PC-3 (cell line): Measurements from ENCODE around the gene SMYD3. TPM values are rescaled to one million over a fixed set of nuclear protein-coding genes. Genes with fewer than 3 reads are reported as not detected.

Experiments
- ATAC-seq: fragments of 200-7000 bp; cut with Tn5 transposase; 2 replicates; pipeline ENCODE4 v1.9.1; 2020; ENCODE audit warnings: mild to moderate bottlenecking, moderate library complexity
- BruUV-seq: library from RNA; stranded (reverse); fragments of 400-500 nt; replicated peaks from 2 replicates; lab custom pipeline; 2021; lab: Mats Ljungman, UMichigan
- CTCF ChIA-PET: fragments of 300-600 bp; sonication (Branson Sonifier 250); formaldehyde crosslinking; loops from one replicate; lab custom pipeline; 2022; ENCODE audit warnings: antibody characterized with exemption; lab: Charles Lee
- POLR2A ChIA-PET: fragments of 300-600 bp; sonication (Branson Sonifier 250); formaldehyde crosslinking; loops from one replicate; lab custom pipeline; 2022; ENCODE audit warnings: antibody characterized with exemption; ENCODE audit not compliant: unreplicated experiment; lab: Charles Lee
- DNase-seq: peaks from one replicate; pipeline ENCODE4 v3.0.0-alpha.2; 2015
- H2AFZ ChIP-seq: fragments of 300-600 bp; sonication (generic); 2 replicates; pipeline ENCODE4 v1.6.0; 2016; ENCODE audit warnings: antibody characterized with exemption, low read length
- H3F3A ChIP-seq: fragments of 300-600 bp; sonication (generic); one replicate; pipeline ENCODE4 v1.6.0; 2017; ENCODE audit warnings: antibody characterized with exemption, low read length, control low read depth, mild to moderate bottlenecking; ENCODE audit not compliant: unreplicated experiment
- H3K27ac ChIP-seq: fragments of 300-600 bp; sonication (generic); 2 replicates; pipeline ENCODE4 v1.5.1; 2016; ENCODE audit warnings: mild to moderate bottlenecking, low read length
- H3K27me3 ChIP-seq: fragments of 300-600 bp; sonication (generic); 2 replicates; pipeline ENCODE4 v1.6.1; 2016; ENCODE audit warnings: low read length, mixed read lengths
- H3K36me3 ChIP-seq: fragments of 300-600 bp; sonication (generic); 2 replicates; pipeline ENCODE4 v1.6.1; 2016; ENCODE audit warnings: low read depth, mixed run types, low read length, mixed read lengths
- H3K4me1 ChIP-seq: fragments of 300-600 bp; sonication (generic); 2 replicates; pipeline ENCODE4 v1.5.1; 2016; ENCODE audit warnings: low read length; ENCODE audit not compliant: insufficient read depth
- H3K4me2 ChIP-seq: fragments of 300-600 bp; sonication (generic); 2 replicates; pipeline ENCODE4 v1.6.0; 2016; ENCODE audit warnings: low read length
- H3K4me3 ChIP-seq: fragments of 300-600 bp; sonication (generic); 2 replicates; pipeline ENCODE4 v1.5.1; 2016; ENCODE audit warnings: mild to moderate bottlenecking, low read length, mixed read lengths
- H3K79me2 ChIP-seq: fragments of 300-600 bp; sonication (generic); 2 replicates; pipeline ENCODE4 v1.6.1; 2017; ENCODE audit warnings: low read length, mixed read lengths
- H3K9ac ChIP-seq: fragments of 300-600 bp; sonication (generic); 2 replicates; pipeline ENCODE4 v1.6.0; 2016; ENCODE audit warnings: mild to moderate bottlenecking, low read length
- H3K9me2 ChIP-seq: fragments of 300-600 bp; sonication (generic); replicated peaks from 2 replicates; pipeline ENCODE4 v1.6.1; 2016; ENCODE audit warnings: mixed run types, low read length, mixed read lengths
- H3K9me3 ChIP-seq: fragments of 300-600 bp; sonication (generic); 2 replicates; pipeline ENCODE4 v1.6.1; 2016; ENCODE audit warnings: low read length, mixed read lengths
- H4K20me1 ChIP-seq: fragments of 300-600 bp; sonication (generic); 2 replicates; pipeline ENCODE4 v1.6.1; 2016; ENCODE audit warnings: low read length, mixed read lengths
- EZH2 ChIP-seq: fragments of 300-600 bp; sonication (generic); IDR thresholded peaks from one replicate; pipeline ENCODE4 v1.6.1; 2017; ENCODE audit warnings: antibody characterized with exemption, mild to moderate bottlenecking, low read length; ENCODE audit not compliant: unreplicated experiment
- EZH2phosphoT487 ChIP-seq: fragments of 300-600 bp; sonication (generic); IDR thresholded peaks from 2 replicates; pipeline ENCODE4 v1.6.1; 2018; ENCODE audit warnings: mild to moderate bottlenecking, antibody characterized with exemption, low read length, borderline replicate concordance
- intact Hi-C: fragments of 100-400 bp; cut with micrococcal nuclease; formaldehyde crosslinking; loops from 2 replicates; pipeline ENCODE4 v1.9.0; 2023
- total RNA-seq: library from RNA; depleted of rRNA; stranded (reverse); fragments of >200 nt; gene quantifications from 2 replicates; pipeline ENCODE4 v1.2.3, GENCODE V29; 2014
- TF ChIP-seq, protein P1 (sequence below): fragments of 300-600 bp; sonication (generic); conservative IDR thresholded peaks from 2 replicates; pipeline ENCODE4 v1.5.1; 2017; ENCODE audit warnings: antibody characterized with exemption, low read depth, mild to moderate bottlenecking, low read length

Gene SMYD3
- total RNA-seq, 1 experiment from 2014 or later = 33.0 TPM

GRCh38 chr1:246462986-246463385 is 44.1 kb downstream of the SMYD3 start:
- Histone ChIP-seq H2AFZ (no peak overlapping the region), H3K36me3 (no peaks in the 10 kb centered on the region), H3F3A (no peaks in the 10 kb centered on the region), H3K4me1 (no peaks in the 10 kb centered on the region), H4K20me1 (no peaks in the 10 kb centered on the region), H3K27me3 (no peaks in the 10 kb centered on the region), H3K9me3 (no peaks in the 10 kb centered on the region), H3K79me2 (peaks cover 21% of the 10 kb centered on the region), H3K9ac (no peak overlapping the region), H3K27ac (no peak overlapping the region), H3K9me2 (no peaks in the 10 kb centered on the region), H3K4me3 (no peak overlapping the region), H3K4me2 (no peak overlapping the region)
- ATAC-seq (peak; percentile 37; the same call in 1 of the 2 replicates), DNase-seq (no peak)
- no TSS peak for BruUV-seq
- intact Hi-C loops = no loop called here
- ChIA-PET POLR2A (no interaction called here), CTCF (no interaction called here)
- TF ChIP-seq, protein P1, sequence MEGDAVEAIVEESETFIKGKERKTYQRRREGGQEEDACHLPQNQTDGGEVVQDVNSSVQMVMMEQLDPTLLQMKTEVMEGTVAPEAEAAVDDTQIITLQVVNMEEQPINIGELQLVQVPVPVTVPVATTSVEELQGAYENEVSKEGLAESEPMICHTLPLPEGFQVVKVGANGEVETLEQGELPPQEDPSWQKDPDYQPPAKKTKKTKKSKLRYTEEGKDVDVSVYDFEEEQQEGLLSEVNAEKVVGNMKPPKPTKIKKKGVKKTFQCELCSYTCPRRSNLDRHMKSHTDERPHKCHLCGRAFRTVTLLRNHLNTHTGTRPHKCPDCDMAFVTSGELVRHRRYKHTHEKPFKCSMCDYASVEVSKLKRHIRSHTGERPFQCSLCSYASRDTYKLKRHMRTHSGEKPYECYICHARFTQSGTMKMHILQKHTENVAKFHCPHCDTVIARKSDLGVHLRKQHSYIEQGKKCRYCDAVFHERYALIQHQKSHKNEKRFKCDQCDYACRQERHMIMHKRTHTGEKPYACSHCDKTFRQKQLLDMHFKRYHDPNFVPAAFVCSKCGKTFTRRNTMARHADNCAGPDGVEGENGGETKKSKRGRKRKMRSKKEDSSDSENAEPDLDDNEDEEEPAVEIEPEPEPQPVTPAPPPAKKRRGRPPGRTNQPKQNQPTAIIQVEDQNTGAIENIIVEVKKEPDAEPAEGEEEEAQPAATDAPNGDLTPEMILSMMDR = no peak
- TF ChIP-seq EZH2phosphoT487 = no peak
- no peak for TF ChIP-seq EZH2

- ChIA-PET CTCF (no interaction called here), POLR2A (no interaction called here)
- H3K9ac ChIP-seq = no peak overlapping the region
- H3K36me3 ChIP-seq = no peaks in the 10 kb centered on the region
- H3F3A ChIP-seq = no peaks in the 10 kb centered on the region
- no TSS peak for BruUV-seq
- no peak overlapping the region for H3K27ac ChIP-seq
- 0 out of 2 replicates have a peak, but pooled peaks cover 1% of the 10 kb centered on the region for H4K20me1 ChIP-seq
- no peaks in the 10 kb centered on the region for H3K9me3 ChIP-seq
- intact Hi-C loops = no loop called here
- TF ChIP-seq, protein P1 = no peak
- H3K4me1 ChIP-seq = no peaks in the 10 kb centered on the region
- peaks cover 27% of the 10 kb centered on the region for H3K79me2 ChIP-seq
- DNase-seq (no peak), ATAC-seq (no peak)
- no peak overlapping the region for H3K4me2 ChIP-seq
- H2AFZ ChIP-seq = no peak overlapping the region
- no peaks in the 10 kb centered on the region for H3K9me2 ChIP-seq
- no peak overlapping the region for H3K4me3 ChIP-seq
- H3K27me3 ChIP-seq = no peaks in the 10 kb centered on the region
Measured at GRCh38 chr1:246460406-246460805, 46.7 kb downstream of the SMYD3 start.

GRCh38 chr1:246459221-246459620 is 47.9 kb downstream of the SMYD3 start:
- Histone ChIP-seq H3K4me2 (no peak overlapping the region), H3K9me2 (no peaks in the 10 kb centered on the region), H3K79me2 (peaks cover 25% of the 10 kb centered on the region), H3K4me1 (no peaks in the 10 kb centered on the region), H3K9ac (no peak overlapping the region), H3F3A (no peaks in the 10 kb centered on the region), H3K27me3 (no peaks in the 10 kb centered on the region), H3K36me3 (no peaks in the 10 kb centered on the region), H3K4me3 (no peak overlapping the region), H2AFZ (no peak overlapping the region), H3K9me3 (no peaks in the 10 kb centered on the region), H3K27ac (no peak overlapping the region), H4K20me1 (0 out of 2 replicates have a peak, but pooled peaks cover 12% of the 10 kb centered on the region)
- BruUV-seq = no TSS peak
- intact Hi-C loops = loop anchor here (10.0 kb wide), 2 partner anchors 314 to 344 kb away; no protein-coding TSS in a partner anchor
- TF ChIP-seq EZH2phosphoT487 (no peak), EZH2 (no peak)
- TF ChIP-seq, protein P1 = no peak
- no peak for ATAC-seq
- ChIA-PET POLR2A (no interaction called here), CTCF (no interaction called here)
- no peak for DNase-seq
